ENCODE measurements around the gene RAI1. TPM values are rescaled to one million over a fixed set of nuclear protein-coding genes. Genes with fewer than 3 reads are reported as not detected.
A peak's percentile ranks its signal among the peaks of the same experiment; 100 is the strongest.

Gene RAI1
- total RNA-seq, 1 donor from 2014 or later = 31.1 TPM

- no peak for ATAC-seq
- no peaks in the 10 kb centered on the region for H3K27me3 ChIP-seq (ENCODE audit: low read depth)
- H3K9me3 ChIP-seq = no peaks in the 10 kb centered on the region
- DNase-seq = no peak
- H3K4me3 ChIP-seq = no peak overlapping the region
- no peak for TF ChIP-seq CTCF (IDR thresholded peaks at IDR 0.05)
- peak overlapping the region; percentile 32 for H3K27ac ChIP-seq
- no peaks in the 10 kb centered on the region for H3K36me3 ChIP-seq
- H3K4me1 ChIP-seq = peaks cover 53% of the 10 kb centered on the region
- intact Hi-C loops (cut with DNase I) = no loop called here
Measured at GRCh38 chr17:17714261-17714866, 33.1 kb downstream of the RAI1 start.

- no peak for DNase-seq
Measured at GRCh38 chr17:17714879-17715278, 33.6 kb downstream of the RAI1 start.

GRCh38 chr17:17716837-17717523 is 35.7 kb downstream of the RAI1 start:
- H3K4me1 ChIP-seq = peaks cover 29% of the 10 kb centered on the region
- no peaks in the 10 kb centered on the region for H3K9me3 ChIP-seq
- no peak for TF ChIP-seq CTCF (IDR thresholded peaks at IDR 0.05)
- H3K4me3 ChIP-seq = no peak overlapping the region
- DNase-seq (no peak), ATAC-seq (no peak)
- no peak overlapping the region for H3K27ac ChIP-seq
- H3K27me3 ChIP-seq (ENCODE audit: low read depth) = no peaks in the 10 kb centered on the region
- no peaks in the 10 kb centered on the region for H3K36me3 ChIP-seq
- intact Hi-C loops (cut with DNase I) = no loop called here

More at GRCh38 chr17:17714879-17715278, 33.6 kb downstream of the RAI1 start:
- intact Hi-C loops (cut with DNase I) = no loop called here
- ATAC-seq = no peak
- Histone ChIP-seq H3K9me3 (no peaks in the 10 kb centered on the region), H3K27ac (no peak overlapping the region), H3K27me3 (ENCODE audit: low read depth) (no peaks in the 10 kb centered on the region), H3K4me1 (peaks cover 49% of the 10 kb centered on the region), H3K36me3 (no peaks in the 10 kb centered on the region), H3K4me3 (no peak overlapping the region)
- TF ChIP-seq CTCF (IDR thresholded peaks at IDR 0.05) = no peak

- no peak overlapping the region for H3K27ac ChIP-seq
- H3K4me1 ChIP-seq = peaks cover 34% of the 10 kb centered on the region
- H3K9me3 ChIP-seq = no peaks in the 10 kb centered on the region
- intact Hi-C loops (cut with DNase I) = no loop called here
- TF ChIP-seq CTCF (IDR thresholded peaks at IDR 0.05) = no peak
- H3K27me3 ChIP-seq (ENCODE audit: low read depth) = no peaks in the 10 kb centered on the region
- H3K36me3 ChIP-seq = no peaks in the 10 kb centered on the region
- ATAC-seq (no peak), DNase-seq (no peak)
- no peak overlapping the region for H3K4me3 ChIP-seq
Measured at GRCh38 chr17:17718251-17718650, 37.0 kb downstream of the RAI1 start.

GRCh38 chr17:17719199-17719940 is 38.1 kb downstream of the RAI1 start:
- Histone ChIP-seq H3K36me3 (no peaks in the 10 kb centered on the region), H3K27ac (no peak overlapping the region), H3K4me3 (no peak overlapping the region), H3K4me1 (peaks cover 23% of the 10 kb centered on the region), H3K27me3 (ENCODE audit: low read depth) (no peaks in the 10 kb centered on the region), H3K9me3 (no peaks in the 10 kb centered on the region)
- ATAC-seq = no peak
- intact Hi-C loops (cut with DNase I) = no loop called here
- no peak for TF ChIP-seq CTCF (IDR thresholded peaks at IDR 0.05)
- DNase-seq = no peak
